ENCODE data around the gene MCTP2.

MCTP2 gene

GRCh38 chr15:94230883-94231722 lies at the start of gene MCTP2:
TSS of gene MCTP2 (plus strand) at chr15:94231561. CDS start at chr15:94298266, 66,705 bp downstream.
- DNase-seq (ENCODE audit: low spot score), result peak; percentile 91

- no peak for DNase-seq (ENCODE audit: low spot score)
These were observed 48.5 kb upstream of the MCTP2 start for GRCh38 chr15:94182883-94183282.

- no peak for DNase-seq (ENCODE audit: low spot score)
These were observed 45.7 kb upstream of the MCTP2 start for GRCh38 chr15:94185547-94186236.

- no peak for DNase-seq (ENCODE audit: low spot score)
These were observed 44.5 kb upstream of the MCTP2 start for GRCh38 chr15:94186770-94187331.

GRCh38 chr15:94193906-94194305 lies 37.5 kb upstream of the MCTP2 start:
- DNase-seq (ENCODE audit: low spot score), result no peak

GRCh38 chr15:94196531-94196930 lies 34.8 kb upstream of the MCTP2 start:
- no peak for DNase-seq (ENCODE audit: low spot score)

- DNase-seq (ENCODE audit: low spot score), result no peak
These were observed 32.7 kb upstream of the MCTP2 start for GRCh38 chr15:94198633-94199032.

GRCh38 chr15:94199725-94200124 lies 31.6 kb upstream of the MCTP2 start:
- no peak for DNase-seq (ENCODE audit: low spot score)

GRCh38 chr15:94203306-94203705 lies 28.1 kb upstream of the MCTP2 start:
- no peak for DNase-seq (ENCODE audit: low spot score)

- DNase-seq (ENCODE audit: low spot score), result no peak
These were observed 26.0 kb upstream of the MCTP2 start for GRCh38 chr15:94205366-94205765.

GRCh38 chr15:94206463-94207167 lies 24.7 kb upstream of the MCTP2 start:
- DNase-seq (ENCODE audit: low spot score), result no peak

GRCh38 chr15:94212291-94212690 lies 19.1 kb upstream of the MCTP2 start:
- DNase-seq (ENCODE audit: low spot score), result no peak

GRCh38 chr15:94225616-94226015 lies 5.7 kb upstream of the MCTP2 start:
- no peak for DNase-seq (ENCODE audit: low spot score)

GRCh38 chr15:94228611-94229010 lies 2.8 kb upstream of the MCTP2 start:
- no peak for DNase-seq (ENCODE audit: low spot score)

- peak; percentile 35 for DNase-seq (ENCODE audit: low spot score)
These were observed 1.6 kb upstream of the MCTP2 start for GRCh38 chr15:94229591-94230369.

- peak; percentile 62 for DNase-seq (ENCODE audit: low spot score)
These were observed 904 bp upstream of the MCTP2 start for GRCh38 chr15:94230431-94230882.

GRCh38 chr15:94231723-94232468 lies 535 bp downstream of the MCTP2 start:
- DNase-seq (ENCODE audit: low spot score), result peak; percentile 38

GRCh38 chr15:94233441-94233840 lies 2.1 kb downstream of the MCTP2 start:
- DNase-seq (ENCODE audit: low spot score), result no peak

GRCh38 chr15:94234300-94234699 lies 2.9 kb downstream of the MCTP2 start:
- no peak for DNase-seq (ENCODE audit: low spot score)

GRCh38 chr15:94235041-94235440 lies 3.7 kb downstream of the MCTP2 start:
- DNase-seq (ENCODE audit: low spot score), result no peak

GRCh38 chr15:94235646-94236045 lies 4.3 kb downstream of the MCTP2 start:
- DNase-seq (ENCODE audit: low spot score), result no peak

Measured in RKO (cell line).